ENCODE results near the gene ST6GALNAC4. TPM values are rescaled to one million over a fixed set of nuclear protein-coding genes. Genes with fewer than 3 reads are reported as not detected.

ST6GALNAC4 gene
- total RNA-seq, 1 experiment from 2014 or later: 25.7 TPM

- TF ChIP-seq AFF4 (CRISPR knock-in tag; IDR thresholded peaks at IDR 0.05; ENCODE audit: borderline replicate concordance): no peak
- TF ChIP-seq ELF4 (CRISPR knock-in tag; IDR thresholded peaks at IDR 0.05; ENCODE audit: low read depth): no peak
- TF ChIP-seq TP53 (CRISPR knock-in tag; IDR thresholded peaks at IDR 0.05): no peak
Measured at GRCh38 chr9:127892831-127893230, 24.0 kb downstream of the ST6GALNAC4 start (continued).

- ChIA-PET POLR2A (interaction anchor here (1.5 kb wide), 1 partner anchor 13 kb away, joined by 3 read pairs; no protein-coding TSS in a partner anchor), CTCF (interaction anchor here (1.0 kb wide), 1 partner anchor 20 kb away, joined by 3 read pairs; no protein-coding TSS in a partner anchor)
- ATAC-seq: no peak
- H3K27ac Mint-ChIP-seq: no peak overlapping the region
- H3K4me1 Mint-ChIP-seq: peaks cover 7% of the 10 kb centered on the region; the same call in 1 of the 2 replicates
- DNase-seq (ENCODE audit: low spot score): no peak
- TF ChIP-seq STAT6 (CRISPR knock-in tag; conservative IDR thresholded peaks at IDR 0.05; ENCODE audit: low read depth): no peak
- no peak for TF ChIP-seq EMX1 (CRISPR knock-in tag; IDR thresholded peaks at IDR 0.05)
- TF ChIP-seq AR (CRISPR knock-in tag; IDR thresholded peaks at IDR 0.05): no peak
- no peak for TF ChIP-seq CREM (CRISPR knock-in tag; IDR thresholded peaks at IDR 0.05)
- no peak for TF ChIP-seq ELF4 (CRISPR knock-in tag; IDR thresholded peaks at IDR 0.05; ENCODE audit: low read depth)
- H3K4me3 Mint-ChIP-seq: no peak overlapping the region
- H3K27me3 Mint-ChIP-seq (ENCODE audit: low read depth): no peaks in the 10 kb centered on the region
- H3K9me3 Mint-ChIP-seq: peaks cover 6% of the 10 kb centered on the region; the same call in 1 of the 2 replicates
- H3K36me3 Mint-ChIP-seq: peaks cover 64% of the 10 kb centered on the region
Measured at GRCh38 chr9:127890053-127890452, 26.8 kb downstream of the ST6GALNAC4 start.

GRCh38 chr9:127887792-127888191 is 29.0 kb downstream of the ST6GALNAC4 start:
- POLR2A ChIA-PET: no interaction called here
- no peak overlapping the region for H3K4me3 Mint-ChIP-seq
- DNase-seq (ENCODE audit: low spot score) (no peak), ATAC-seq (no peak)
- H3K9me3 Mint-ChIP-seq: peaks cover 3% of the 10 kb centered on the region; the same call in 1 of the 2 replicates
- CTCF ChIA-PET: interaction anchor here (1.1 kb wide), 1 partner anchor 18 kb away, joined by 3 read pairs; no protein-coding TSS in a partner anchor
- no peaks in the 10 kb centered on the region for H3K27me3 Mint-ChIP-seq (ENCODE audit: low read depth)
- peaks cover 9% of the 10 kb centered on the region for H3K4me1 Mint-ChIP-seq
- H3K36me3 Mint-ChIP-seq: peaks cover 46% of the 10 kb centered on the region
- H3K27ac Mint-ChIP-seq: no peak overlapping the region
- no peak for TF ChIP-seq PREB (CRISPR knock-in tag; IDR thresholded peaks at IDR 0.05; ENCODE audit: borderline replicate concordance)
- TF ChIP-seq CBFB (CRISPR knock-in tag; IDR thresholded peaks at IDR 0.05; ENCODE audit: low read depth): no peak
- no peak for TF ChIP-seq FOXP4 (CRISPR knock-in tag; IDR thresholded peaks at IDR 0.05)
- TF ChIP-seq ZBTB21 (CRISPR knock-in tag; IDR thresholded peaks at IDR 0.05; ENCODE audit: borderline replicate concordance): no peak
- TF ChIP-seq ZNF281 (CRISPR knock-in tag; IDR thresholded peaks at IDR 0.05): no peak
- TF ChIP-seq TCF7 (CRISPR knock-in tag; IDR thresholded peaks at IDR 0.05; ENCODE audit: low read depth): no peak
- TF ChIP-seq CREB1 (CRISPR knock-in tag; IDR thresholded peaks at IDR 0.05): no peak
- TF ChIP-seq ETV6 (CRISPR knock-in tag; IDR thresholded peaks at IDR 0.05): no peak
- TF ChIP-seq ATF1 (CRISPR knock-in tag; IDR thresholded peaks at IDR 0.05): no peak
- no peak for TF ChIP-seq ESRRA (CRISPR knock-in tag; IDR thresholded peaks at IDR 0.05; ENCODE audit: borderline replicate concordance)
- no peak for TF ChIP-seq NFE2L1 (CRISPR knock-in tag; IDR thresholded peaks at IDR 0.05)

All from WTC11 (cell line).